SK-N-SH (cell line): ENCODE results near the gene PRXL2B. TPM values are rescaled to one million over a fixed set of nuclear protein-coding genes. Genes with fewer than 3 reads are reported as not detected.

Experiments
- CTCF ChIA-PET: fragments of 300-600, 350-600 bp; formaldehyde crosslinking; extraction: SDS; loops from one replicate; lab custom pipeline; 2021; lab: Yijun Ruan, JAX
- POLR2A ChIA-PET: fragments of 350-600 bp; sonication (Branson Sonifier 250); formaldehyde crosslinking; extraction: SDS; loops from one replicate; lab custom pipeline; 2020; ENCODE audit warnings: antibody characterized with exemption, inconsistent platforms; lab: Yijun Ruan, JAX
- DNase-seq: peaks from one replicate; pipeline ENCODE4 v3.0.0; 2012
- H2AFZ ChIP-seq: fragments of 200-600 bp; sonication (generic); 2 replicates; pipeline ENCODE4 v1.8.1; 2016; ENCODE audit warnings: antibody characterized with exemption, mild to moderate bottlenecking, low read depth
- H3F3A ChIP-seq: fragments of 200-600 bp; sonication (generic); replicated peaks from 2 replicates; pipeline ENCODE3; 2016; ENCODE audit warnings: antibody characterized with exemption, mild to moderate bottlenecking; ENCODE audit not compliant: insufficient read depth
- H3K27ac ChIP-seq, 2 experiments: fragments of 200-500 bp in 1 of 2; fragments of 200-600 bp in 1 of 2; sonication (Bioruptor generic) in 1 of 2; sonication (generic), shearing (Covaris generic) in 1 of 2; 2 replicates each; pipeline versions ENCODE4 v1.5.1 to v1.6.1; 2014 to 2016; ENCODE audit warnings: low read depth in 2 of 2, inconsistent platforms in 1 of 2, low read length in 1 of 2, mild to moderate bottlenecking in 1 of 2, mixed read lengths in 1 of 2
- H3K27me3 ChIP-seq: fragments of 200-600 bp; sonication (generic), shearing (Covaris generic); 2 replicates; pipeline ENCODE4 v1.6.1; 2016; ENCODE audit warnings: mixed run types; ENCODE audit not compliant: insufficient read depth
- H3K36me3 ChIP-seq, 2 experiments: fragments of 200-500 bp in 1 of 2; fragments of 200-600 bp in 1 of 2; sonication (Bioruptor generic) in 1 of 2; sonication (generic) in 1 of 2; replicated peaks in 1 of 2; 2 replicates each; pipeline versions ENCODE3 to v1.5.1; 2014 to 2016; ENCODE audit warnings: low read length in 1 of 2, mild to moderate bottlenecking in 1 of 2; ENCODE audit not compliant: insufficient read depth in 2 of 2, control insufficient read depth in 1 of 2
- H3K4me1 ChIP-seq, 2 experiments: fragments of 200-500 bp in 1 of 2; fragments of 200-600 bp in 1 of 2; sonication (Bioruptor generic) in 1 of 2; sonication (generic), shearing (Covaris generic) in 1 of 2; 2 replicates each; pipeline versions ENCODE4 v1.5.1 to v1.6.1; 2014 to 2016; ENCODE audit warnings: low read depth in 1 of 2, low read length in 1 of 2, mixed run types in 1 of 2; ENCODE audit not compliant: insufficient read depth in 2 of 2, control insufficient read depth in 1 of 2
- H3K4me2 ChIP-seq: fragments of 200-600 bp; sonication (generic), shearing (Covaris generic); 2 replicates; pipeline ENCODE4 v1.6.1; 2017; ENCODE audit warnings: mixed run types
- H3K4me3 ChIP-seq, 2 experiments: fragments of 200-500 bp in 1 of 2; fragments of 200-600 bp in 1 of 2; sonication (Bioruptor generic) in 1 of 2; sonication (generic), shearing (Covaris generic) in 1 of 2; 2 replicates each; pipeline versions ENCODE4 v1.5.1 to v1.8.1; 2014 to 2016; ENCODE audit warnings: low read depth in 2 of 2, inconsistent platforms in 1 of 2, low read length in 1 of 2, mild to moderate bottlenecking in 1 of 2, mixed read lengths in 1 of 2, moderate library complexity in 1 of 2
- H3K79me2 ChIP-seq: fragments of 200-600 bp; sonication (generic); 2 replicates; pipeline ENCODE4 v1.8.1; 2017; ENCODE audit warnings: mild to moderate bottlenecking; ENCODE audit not compliant: insufficient read depth
- H3K9ac ChIP-seq: fragments of 200-600 bp; sonication (generic); 2 replicates; pipeline ENCODE4 v1.6.1; 2017; ENCODE audit warnings: mixed run types
- H3K9me2 ChIP-seq: fragments of 200-600 bp; sonication (generic); 2 replicates; pipeline ENCODE4 v1.6.1; 2017; ENCODE audit warnings: mixed run types
- H3K9me3 ChIP-seq: fragments of 200-600 bp; sonication (generic); 2 replicates; pipeline ENCODE4 v1.6.1; 2017; ENCODE audit warnings: mixed run types, mild to moderate bottlenecking, moderate library complexity
- H4K20me1 ChIP-seq: fragments of 200-600 bp; sonication (generic); 2 replicates; pipeline ENCODE4 v1.6.1; 2017; ENCODE audit warnings: mild to moderate bottlenecking, mixed run types; ENCODE audit not compliant: insufficient read depth
- CTCF ChIP-seq: fragments of 200-600 bp; sonication (generic); IDR thresholded peaks from 2 replicates; pipeline ENCODE4 v1.6.1; 2017; ENCODE audit warnings: antibody characterized with exemption, mild to moderate bottlenecking, moderate library complexity
- EZH2phosphoT487 ChIP-seq: fragments of 200-600 bp; sonication (generic); IDR thresholded peaks from 2 replicates; pipeline ENCODE4 v1.6.1; 2017; ENCODE audit warnings: low read depth, mixed run types, mild to moderate bottlenecking, antibody characterized with exemption, moderate library complexity, borderline replicate concordance
- GATA2 ChIP-seq: sonication (generic); formaldehyde crosslinking; IDR thresholded peaks from 2 replicates; pipeline ENCODE4 v1.5.0; 2020; ENCODE audit warnings: mild to moderate bottlenecking, missing genetic modification reagents
- MEF2A ChIP-seq: IDR thresholded peaks from 2 replicates; pipeline ENCODE4 v1.4.0; 2012; ENCODE audit warnings: low read depth, borderline replicate concordance
- MXI1 ChIP-seq: IDR thresholded peaks from 2 replicates; pipeline ENCODE4 v1.6.1; 2012; ENCODE audit warnings: mild to moderate bottlenecking, low read depth, low read length, improper control_type of control experiment
- PBX3 ChIP-seq: IDR thresholded peaks from 2 replicates; pipeline ENCODE4; 2012
- POLR2AphosphoS5 ChIP-seq: IDR thresholded peaks from 2 replicates; pipeline ENCODE4 v1.6.1; 2012; ENCODE audit warnings: low read depth, low read length
- RCOR1 ChIP-seq: fragments of 150-350 bp; IDR thresholded peaks from 2 replicates; pipeline ENCODE4 v1.6.1; 2017; ENCODE audit warnings: antibody characterized with exemption, low read length
- USF1 ChIP-seq: IDR thresholded peaks from 2 replicates; pipeline ENCODE4 v1.4.0; 2012; ENCODE audit warnings: low read depth, borderline replicate concordance
- WGBS: methylation state at CpG from one replicate; pipeline ENCODE4 v1.1.6; 2017; ENCODE audit warnings: low lambda C conversion rate; 5-methylcytosine and 5-hydroxymethylcytosine counted together
- polyA plus RNA-seq, 3 experiments: library from polyadenylated mRNA; depleted of rRNA; stranded (reverse); fragments of >200 nt; gene quantifications; 2 replicates each; pipeline ENCODE4 v1.2.3, GENCODE V29; 2012

Gene PRXL2B
- polyA plus RNA-seq, 1 of the 3 experiments (the other 2 are of a cell fraction) = 33.7 TPM

- no peak for TF ChIP-seq CTCF
- no peak for TF ChIP-seq EZH2phosphoT487
- TF ChIP-seq MEF2A = no peak
- TF ChIP-seq, all 33 proteins: peak for 0
These were observed 3.9 kb downstream of the PRXL2B start (continued) for GRCh38 chr1:2590233-2591141.

GRCh38 chr1:2591233-2591580 lies 4.6 kb downstream of the PRXL2B start:
- H3K4me3 ChIP-seq = no peak overlapping the region
- WGBS = 85% methylated on average over 5 of the region's 5 CpGs
- no peak for DNase-seq
- no peak overlapping the region for H2AFZ ChIP-seq
- H4K20me1 ChIP-seq = no peaks in the 10 kb centered on the region
- peaks cover 0 to 5% of the 10 kb centered on the region in 2 experiments for H3K36me3 ChIP-seq
- H3K27ac ChIP-seq = no peak overlapping the region
- H3K79me2 ChIP-seq = no peaks in the 10 kb centered on the region; the same call in 1 of the 2 replicates
- TF ChIP-seq POLR2AphosphoS5 (no peak), MXI1 (no peak), EZH2phosphoT487 (no peak), GATA2 (CRISPR knock-in tag) (no peak), USF1 (no peak), RCOR1 (no peak), PBX3 (no peak)
- H3F3A ChIP-seq = no peaks in the 10 kb centered on the region
- H3K4me1 ChIP-seq = peaks cover 0 to 23% of the 10 kb centered on the region in 2 experiments; a peak in 2 of 4 replicates
- H3K9me2 ChIP-seq = no peaks in the 10 kb centered on the region
- H3K9me3 ChIP-seq = no peaks in the 10 kb centered on the region
- H3K9ac ChIP-seq = no peak overlapping the region
- H3K27me3 ChIP-seq = no peaks in the 10 kb centered on the region
- ChIA-PET CTCF (no interaction called here), POLR2A (no interaction called here)
- no peak overlapping the region for H3K4me2 ChIP-seq
